SU-DHL-6 (cell line): ENCODE data around the gene NUDT19.

Source experiments
- CTCF ChIP-seq: fragments of 200-600 bp; sonication (generic); IDR thresholded peaks from one replicate; pipeline ENCODE4 v1.5.1; 2017; ENCODE audit warnings: antibody characterized with exemption, mild to moderate bottlenecking, low read length, moderate library complexity; ENCODE audit not compliant: insufficient read depth, poor library complexity, severe bottlenecking
- EZH2phosphoT487 ChIP-seq: fragments of 200-600 bp; sonication (generic), shearing (Covaris generic); conservative IDR thresholded peaks from 2 replicates; pipeline ENCODE4 v1.6.1; 2018; ENCODE audit warnings: mild to moderate bottlenecking, antibody characterized with exemption, low read length, moderate library complexity, mixed read lengths

GRCh38 chr19:32674153-32674930 lies 17.3 kb upstream of the NUDT19 start:
- TF ChIP-seq CTCF, result no peak
- no peak for TF ChIP-seq EZH2phosphoT487
